Esophagus squamous epithelium (tissue), 4 donors: ENCODE results near the gene LAMTOR1.

Experiments
- CTCF ChIP-seq, 6 experiments: fragments of 450-650 bp in 4 of 6; fragments of 200-600 bp in 2 of 6; sonication (generic) in 2 of 6; IDR thresholded peaks; one replicate each; pipeline ENCODE4 v1.5.1; 2016 to 2019; ENCODE audit warnings: antibody characterized with exemption in 6 of 6, mild to moderate bottlenecking in 4 of 6, moderate library complexity in 4 of 6
- POLR2A ChIP-seq, 4 donors: fragments of 450-650 bp; IDR thresholded peaks; one replicate each; pipeline ENCODE4 v1.6.1; 2017; ENCODE audit warnings: antibody characterized with exemption in 4 of 4, mild to moderate bottlenecking in 4 of 4, moderate library complexity in 3 of 4

DNA sequence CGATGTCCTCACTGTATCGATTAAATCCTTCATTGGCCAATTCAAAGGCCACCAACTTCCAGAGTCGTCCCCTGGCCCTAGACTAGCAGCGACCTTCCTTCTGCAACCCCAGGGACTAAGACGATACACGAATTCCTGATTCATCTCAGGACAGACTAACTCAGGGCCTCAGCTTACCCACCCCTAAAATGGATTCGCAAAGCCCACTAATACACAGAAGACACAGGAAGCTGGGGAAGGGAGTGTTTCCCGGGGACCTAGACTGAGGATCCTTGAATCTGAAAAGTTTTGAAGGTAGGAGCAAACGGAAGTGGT lies 509 bp downstream of the LAMTOR1 start:
- no peak for TF ChIP-seq CTCF (IDR thresholded peaks at IDR 0.05)
- TF ChIP-seq POLR2A (IDR thresholded peaks at IDR 0.05) = no peak
